Left ventricle myocardium inferior (tissue), 1 donor: ENCODE results near the gene LUZP2. TPM values are rescaled to one million over a fixed set of nuclear protein-coding genes. Genes with fewer than 3 reads are reported as not detected.

Source experiments
- DNase-seq: peaks from one replicate; pipeline ENCODE4 v3.0.0-alpha.2; 2020
- H3K27ac ChIP-seq: fragments of 200-600 bp; replicated peaks from 2 replicates; pipeline ENCODE4 v1.8.0; 2021
- H3K27me3 ChIP-seq: fragments of 200-600 bp; 2 replicates; pipeline ENCODE4 v1.8.0; 2021; ENCODE audit warnings: low read depth
- H3K36me3 ChIP-seq: fragments of 200-600 bp; 2 replicates; pipeline ENCODE4 v1.8.0; 2021
- H3K4me1 ChIP-seq: fragments of 200-600 bp; 2 replicates; pipeline ENCODE4 v1.8.0; 2021
- H3K4me3 ChIP-seq: fragments of 200-600 bp; 2 replicates; pipeline ENCODE4 v1.8.0; 2021; ENCODE audit warnings: mild to moderate bottlenecking, moderate library complexity
- H3K9me3 ChIP-seq: fragments of 200-600 bp; replicated peaks from 2 replicates; pipeline ENCODE4 v1.8.0; 2021
- intact Hi-C: fragments of 100-400 bp; cut with micrococcal nuclease; formaldehyde crosslinking; loops from one replicate; pipeline ENCODE4 v1.11.0; 2022
- total RNA-seq: library from RNA; stranded (reverse); fragmentation: NEBNext Ultra II Directional; extraction: Animal tissue kit (Norgen Biotek cat#: 25700); gene quantifications from one replicate; pipeline ENCODE4 v1.2.1, GENCODE V29; 2021
- TF ChIP-seq, protein P1 (sequence below): fragments of 200-600 bp; IDR thresholded peaks from 2 replicates; pipeline ENCODE4 v1.8.0; 2021; ENCODE audit warnings: antibody characterized with exemption, mild to moderate bottlenecking, borderline replicate concordance
- donor health status: DM: no; HTN: yes; CAD: no; lungs with severe emphysema.

Gene LUZP2
- total RNA-seq, 1 donor from 2014 or later: not detected

DNA sequence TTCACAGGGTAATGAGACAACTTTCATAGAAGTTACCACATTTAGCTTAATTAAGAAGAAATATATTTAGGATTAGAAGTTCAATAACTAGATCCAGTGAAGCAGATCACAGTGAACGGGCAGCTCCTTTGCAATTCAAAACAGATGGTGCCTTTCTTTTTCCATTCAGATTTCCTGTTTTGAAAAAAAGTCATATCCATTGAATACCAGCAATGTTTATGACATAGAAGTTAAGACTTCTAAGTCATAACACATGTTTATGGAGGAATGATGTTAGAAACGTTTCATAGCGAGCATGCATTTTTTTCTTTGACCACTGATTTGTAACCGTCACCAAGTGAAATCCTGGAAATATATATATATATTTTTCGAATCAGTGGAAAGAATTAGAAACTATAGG lies 24.7 kb downstream of the LUZP2 start:
- H3K9me3 ChIP-seq: no peaks in the 10 kb centered on the region
- H3K27ac ChIP-seq: no peak overlapping the region
- intact Hi-C loops: no loop called here
- DNase-seq: no peak
- TF ChIP-seq, protein P1, sequence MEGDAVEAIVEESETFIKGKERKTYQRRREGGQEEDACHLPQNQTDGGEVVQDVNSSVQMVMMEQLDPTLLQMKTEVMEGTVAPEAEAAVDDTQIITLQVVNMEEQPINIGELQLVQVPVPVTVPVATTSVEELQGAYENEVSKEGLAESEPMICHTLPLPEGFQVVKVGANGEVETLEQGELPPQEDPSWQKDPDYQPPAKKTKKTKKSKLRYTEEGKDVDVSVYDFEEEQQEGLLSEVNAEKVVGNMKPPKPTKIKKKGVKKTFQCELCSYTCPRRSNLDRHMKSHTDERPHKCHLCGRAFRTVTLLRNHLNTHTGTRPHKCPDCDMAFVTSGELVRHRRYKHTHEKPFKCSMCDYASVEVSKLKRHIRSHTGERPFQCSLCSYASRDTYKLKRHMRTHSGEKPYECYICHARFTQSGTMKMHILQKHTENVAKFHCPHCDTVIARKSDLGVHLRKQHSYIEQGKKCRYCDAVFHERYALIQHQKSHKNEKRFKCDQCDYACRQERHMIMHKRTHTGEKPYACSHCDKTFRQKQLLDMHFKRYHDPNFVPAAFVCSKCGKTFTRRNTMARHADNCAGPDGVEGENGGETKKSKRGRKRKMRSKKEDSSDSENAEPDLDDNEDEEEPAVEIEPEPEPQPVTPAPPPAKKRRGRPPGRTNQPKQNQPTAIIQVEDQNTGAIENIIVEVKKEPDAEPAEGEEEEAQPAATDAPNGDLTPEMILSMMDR: no peak
- no peak overlapping the region for H3K4me3 ChIP-seq
- H3K4me1 ChIP-seq: no peaks in the 10 kb centered on the region
- H3K27me3 ChIP-seq: no peaks in the 10 kb centered on the region
- no peaks in the 10 kb centered on the region for H3K36me3 ChIP-seq

DNA sequence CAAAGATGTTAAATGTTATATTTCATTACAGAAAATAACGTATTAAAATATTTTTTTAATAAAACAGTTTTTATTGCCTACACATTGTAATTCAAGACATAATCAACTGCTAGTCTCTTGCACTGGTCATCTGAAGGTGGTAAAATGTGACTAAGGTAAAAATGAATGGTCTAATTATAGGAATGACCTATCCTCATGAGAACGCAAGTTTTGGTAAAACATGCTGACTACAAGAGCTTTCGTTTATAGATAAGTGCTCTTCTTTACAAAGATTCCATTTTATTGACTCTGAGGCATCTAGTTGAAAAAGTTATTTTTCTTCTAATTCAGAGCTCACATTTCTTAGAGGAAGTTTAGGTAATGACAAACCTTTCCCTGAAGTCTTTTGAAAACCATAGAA lies 27.3 kb downstream of the LUZP2 start:
- Histone ChIP-seq H3K9me3 (no peaks in the 10 kb centered on the region), H3K27me3 (no peaks in the 10 kb centered on the region), H3K36me3 (no peaks in the 10 kb centered on the region), H3K4me3 (no peak overlapping the region), H3K27ac (no peak overlapping the region), H3K4me1 (no peaks in the 10 kb centered on the region)
- DNase-seq: no peak
- TF ChIP-seq, protein P1: no peak
- intact Hi-C loops: no loop called here

DNA sequence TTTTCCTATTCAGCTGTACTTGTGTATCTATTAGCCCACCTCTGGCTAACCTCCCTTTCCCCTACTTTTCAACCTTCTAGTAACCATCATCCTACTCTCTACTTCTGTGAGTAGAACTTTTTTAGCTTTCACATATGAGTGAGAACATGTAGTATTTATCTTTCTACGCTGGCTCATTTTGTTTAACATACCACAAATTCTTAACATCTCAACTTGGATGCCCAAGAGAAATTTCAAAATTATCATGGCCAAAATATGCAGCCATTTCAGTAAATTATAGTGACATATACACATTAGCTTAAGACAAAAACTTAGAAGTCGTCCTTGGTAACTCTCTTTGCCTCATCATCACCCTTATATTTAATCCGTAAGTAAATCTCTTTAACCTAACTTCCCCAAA lies 34.7 kb downstream of the LUZP2 start:
- Histone ChIP-seq H3K4me3 (no peak overlapping the region), H3K27me3 (no peaks in the 10 kb centered on the region), H3K36me3 (no peaks in the 10 kb centered on the region), H3K9me3 (no peaks in the 10 kb centered on the region), H3K4me1 (no peaks in the 10 kb centered on the region), H3K27ac (no peak overlapping the region)
- intact Hi-C loops: no loop called here
- TF ChIP-seq, protein P1: no peak
- no peak for DNase-seq

DNA sequence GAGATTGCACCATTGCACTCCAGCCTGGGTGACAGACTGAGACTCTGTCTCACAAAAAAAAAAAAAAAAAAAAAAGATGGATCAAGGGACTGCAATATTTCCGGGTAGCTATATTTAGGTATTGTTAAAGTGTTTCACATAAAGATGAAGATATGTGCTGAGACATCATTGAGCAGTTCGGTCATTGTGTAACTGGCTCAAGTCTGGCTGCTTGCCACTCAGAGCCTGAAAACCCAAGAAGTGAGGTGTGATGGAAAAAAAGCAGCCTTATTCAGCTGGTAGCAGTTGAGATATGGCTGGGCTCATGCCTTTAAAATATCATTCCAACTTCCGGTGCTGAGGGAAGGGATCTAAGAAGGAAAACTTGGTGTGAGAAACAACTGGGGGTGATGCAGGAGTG lies 46.9 kb downstream of the LUZP2 start:
- H3K4me3 ChIP-seq: no peak overlapping the region
- H3K36me3 ChIP-seq: no peaks in the 10 kb centered on the region
- DNase-seq: no peak
- no peaks in the 10 kb centered on the region for H3K4me1 ChIP-seq
- H3K9me3 ChIP-seq: peaks cover 5% of the 10 kb centered on the region
- intact Hi-C loops: no loop called here
- H3K27ac ChIP-seq: no peak overlapping the region
- no peaks in the 10 kb centered on the region for H3K27me3 ChIP-seq
- TF ChIP-seq, protein P1: no peak

DNA sequence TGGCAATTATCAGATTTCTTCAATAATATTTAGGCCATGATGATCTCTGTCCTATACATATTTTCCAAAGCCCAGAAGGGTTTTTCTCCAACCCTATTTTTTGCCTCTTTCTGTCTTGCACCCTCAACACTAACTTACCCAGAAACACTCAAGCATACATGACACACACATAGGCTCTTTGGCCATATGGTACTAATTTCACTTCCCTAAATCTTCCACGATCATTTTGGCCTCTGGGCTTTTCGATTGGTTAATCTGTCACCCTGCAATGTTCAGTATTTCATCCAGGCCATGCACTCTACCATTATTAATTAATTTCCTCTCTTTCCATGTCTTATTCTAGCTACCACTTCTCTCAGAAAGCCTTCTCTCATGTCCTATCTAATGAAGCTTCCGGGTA lies 59.8 kb downstream of the LUZP2 start:
- H3K36me3 ChIP-seq: no peaks in the 10 kb centered on the region
- no peak overlapping the region for H3K4me3 ChIP-seq
- no peaks in the 10 kb centered on the region for H3K9me3 ChIP-seq
- H3K27me3 ChIP-seq: no peaks in the 10 kb centered on the region
- TF ChIP-seq, protein P1: no peak
- no peaks in the 10 kb centered on the region for H3K4me1 ChIP-seq
- intact Hi-C loops: no loop called here
- no peak overlapping the region for H3K27ac ChIP-seq
- DNase-seq: no peak

DNA sequence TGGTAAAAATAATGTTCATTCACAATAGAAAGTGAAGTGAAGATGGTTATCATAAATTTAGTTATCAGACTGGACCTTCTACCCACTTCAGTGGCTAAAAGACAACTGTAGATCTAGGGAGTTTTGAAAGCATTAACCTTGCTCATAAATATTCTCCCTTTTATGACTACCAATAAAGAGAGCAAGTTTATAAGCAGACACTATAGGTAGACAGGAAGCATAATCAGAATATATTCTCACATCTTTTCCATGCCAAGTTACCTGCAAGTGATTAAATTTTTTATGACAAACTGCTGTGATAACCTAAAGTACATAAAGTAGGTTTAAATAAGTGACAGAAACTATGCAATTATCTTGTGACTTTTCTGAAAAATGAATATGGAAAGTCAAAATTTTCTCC lies 62.5 kb downstream of the LUZP2 start:
- Histone ChIP-seq H3K27me3 (no peaks in the 10 kb centered on the region), H3K4me1 (no peaks in the 10 kb centered on the region), H3K4me3 (no peak overlapping the region), H3K27ac (no peak overlapping the region), H3K36me3 (no peaks in the 10 kb centered on the region), H3K9me3 (no peaks in the 10 kb centered on the region)
- intact Hi-C loops: no loop called here
- no peak for DNase-seq
- TF ChIP-seq, protein P1: no peak
